Ectodermal cell (in vitro differentiated cells): ENCODE results near the gene TEX2.

Source experiments
- H3K27ac ChIP-seq: 2 replicates; pipeline ENCODE4 v1.7.0; 2013; ENCODE audit warnings: mild to moderate bottlenecking, low read depth, low read length; ENCODE audit not compliant: insufficient read depth, poor library complexity, severe bottlenecking
- H3K27me3 ChIP-seq: 2 replicates; pipeline ENCODE4 v1.7.0; 2013; ENCODE audit warnings: mild to moderate bottlenecking, low read length; ENCODE audit not compliant: insufficient read depth, control insufficient read depth, poor library complexity, severe bottlenecking
- H3K36me3 ChIP-seq: one replicate; pipeline ENCODE4 v1.7.0; 2013; ENCODE audit warnings: low read length; ENCODE audit not compliant: control insufficient read depth, insufficient read depth
- H3K4me1 ChIP-seq: one replicate; pipeline ENCODE4 v1.7.0; 2013; ENCODE audit warnings: low read length; ENCODE audit not compliant: control insufficient read depth, insufficient read depth
- H3K4me3 ChIP-seq: 2 replicates; pipeline ENCODE4 v1.7.0; 2013; ENCODE audit warnings: low read depth, low read length, control low read depth; ENCODE audit not compliant: insufficient read depth
- H3K9me3 ChIP-seq: 2 replicates; pipeline ENCODE4 v1.7.0; 2013; ENCODE audit warnings: mild to moderate bottlenecking, low read length, moderate library complexity; ENCODE audit not compliant: control insufficient read depth
- WGBS, 2 experiments: methylation state at CpG; one replicate each; pipeline ENCODE4 v1.1.7; 2013; ENCODE audit warnings: missing lambda C conversion rate in 2 of 2; 5-methylcytosine and 5-hydroxymethylcytosine counted together

The TEX2 gene

GRCh38 chr17:64254755-64255154 lies 8.3 kb downstream of the TEX2 start:
- Histone ChIP-seq H3K27ac (no peak overlapping the region), H3K4me1 (peaks cover 16% of the 10 kb centered on the region), H3K9me3 (no peaks in the 10 kb centered on the region), H3K4me3 (no peak overlapping the region), H3K27me3 (peaks cover under 1% of the 10 kb centered on the region), H3K36me3 (no peaks in the 10 kb centered on the region)
- WGBS, 2 experiments, result 93 to 94% methylated on average over 2 of the region's 2 CpGs

GRCh38 chr17:64253470-64253869 lies 9.6 kb downstream of the TEX2 start:
- no peak overlapping the region for H3K27ac ChIP-seq
- H3K36me3 ChIP-seq, result no peaks in the 10 kb centered on the region
- H3K4me3 ChIP-seq, result no peak overlapping the region
- no peaks in the 10 kb centered on the region for H3K27me3 ChIP-seq
- 88 to 91% methylated on average over 5 of the region's 5 CpGs for WGBS, 2 experiments
- no peaks in the 10 kb centered on the region for H3K9me3 ChIP-seq
- H3K4me1 ChIP-seq, result peaks cover 13% of the 10 kb centered on the region

GRCh38 chr17:64252831-64253230 lies 10.2 kb downstream of the TEX2 start:
- 94 to 100% methylated on average over 1 of the region's 1 CpG for WGBS, 2 experiments
- Histone ChIP-seq H3K36me3 (no peaks in the 10 kb centered on the region), H3K27ac (no peak overlapping the region), H3K4me3 (no peak overlapping the region), H3K27me3 (no peaks in the 10 kb centered on the region), H3K9me3 (no peaks in the 10 kb centered on the region), H3K4me1 (peaks cover 13% of the 10 kb centered on the region)

GRCh38 chr17:64250233-64250835 lies 12.7 kb downstream of the TEX2 start:
- 87 to 91% methylated on average over 4 of the region's 4 CpGs for WGBS, 2 experiments
- no peak overlapping the region for H3K27ac ChIP-seq
- H3K36me3 ChIP-seq, result no peaks in the 10 kb centered on the region
- H3K27me3 ChIP-seq, result no peaks in the 10 kb centered on the region
- H3K4me3 ChIP-seq, result no peak overlapping the region
- H3K4me1 ChIP-seq, result peaks cover 13% of the 10 kb centered on the region
- no peaks in the 10 kb centered on the region for H3K9me3 ChIP-seq

GRCh38 chr17:64247836-64248235 lies 15.2 kb downstream of the TEX2 start:
- 63 to 100% methylated on average over 1 of the region's 1 CpG for WGBS, 2 experiments
- Histone ChIP-seq H3K4me1 (peaks cover 3% of the 10 kb centered on the region), H3K36me3 (no peaks in the 10 kb centered on the region)

GRCh38 chr17:64245218-64246145 lies 17.6 kb downstream of the TEX2 start:
- H3K36me3 ChIP-seq, result no peaks in the 10 kb centered on the region
- peaks cover 9% of the 10 kb centered on the region for H3K4me1 ChIP-seq
- no peak overlapping the region for H3K4me3 ChIP-seq
- H3K9me3 ChIP-seq, result no peaks in the 10 kb centered on the region
- 91 to 96% methylated on average over 11 of the region's 11 CpGs for WGBS, 2 experiments
- H3K27ac ChIP-seq, result no peak overlapping the region
- no peaks in the 10 kb centered on the region for H3K27me3 ChIP-seq

More at GRCh38 chr17:64247836-64248235, 15.2 kb downstream of the TEX2 start:
- Histone ChIP-seq H3K27ac (no peak overlapping the region), H3K4me3 (no peak overlapping the region), H3K9me3 (no peaks in the 10 kb centered on the region), H3K27me3 (no peaks in the 10 kb centered on the region)

GRCh38 chr17:64244165-64244564 lies 18.9 kb downstream of the TEX2 start:
- no peaks in the 10 kb centered on the region for H3K36me3 ChIP-seq
- peaks cover 15% of the 10 kb centered on the region for H3K4me1 ChIP-seq
- H3K27ac ChIP-seq, result no peak overlapping the region
- H3K27me3 ChIP-seq, result no peaks in the 10 kb centered on the region
- no peaks in the 10 kb centered on the region for H3K9me3 ChIP-seq
- 83 to 93% methylated on average over 5 of the region's 5 CpGs for WGBS, 2 experiments
- H3K4me3 ChIP-seq, result no peak overlapping the region

- Histone ChIP-seq H3K4me3 (no peak overlapping the region), H3K27ac (no peak overlapping the region), H3K9me3 (no peaks in the 10 kb centered on the region), H3K36me3 (no peaks in the 10 kb centered on the region), H3K27me3 (no peaks in the 10 kb centered on the region), H3K4me1 (peaks cover 19% of the 10 kb centered on the region)
- WGBS, 2 experiments, result 93 to 100% methylated on average over 1 to 2 of the region's 2 CpGs
Observed at GRCh38 chr17:64243340-64243739, 19.7 kb downstream of the TEX2 start.

- Histone ChIP-seq H3K9me3 (no peaks in the 10 kb centered on the region), H3K36me3 (no peaks in the 10 kb centered on the region), H3K4me1 (peaks cover 20% of the 10 kb centered on the region), H3K27ac (no peak overlapping the region), H3K27me3 (no peaks in the 10 kb centered on the region), H3K4me3 (no peak overlapping the region)
- WGBS, 2 experiments, result 93 to 94% methylated on average over 7 of the region's 7 CpGs
Observed at GRCh38 chr17:64242633-64243032, 20.4 kb downstream of the TEX2 start.

GRCh38 chr17:64240741-64241347 lies 22.2 kb downstream of the TEX2 start:
- Histone ChIP-seq H3K4me1 (peaks cover 20% of the 10 kb centered on the region), H3K9me3 (no peaks in the 10 kb centered on the region), H3K27me3 (no peaks in the 10 kb centered on the region), H3K36me3 (no peaks in the 10 kb centered on the region), H3K4me3 (no peak overlapping the region), H3K27ac (peak overlapping the region; percentile 18)
- WGBS, 2 experiments, result 84 to 88% methylated on average over 8 of the region's 8 CpGs
